NCI-H2081 (cell line): Measurements from ENCODE around the gene MYO10.
"Not testable (repeated sequence)": the region's sequence is repeated elsewhere in the genome, so short reads cannot be mapped to it uniquely, and the experiment has no call there.

Experiments
- DNase-seq, 2 experiments: peaks; one replicate each; lab custom pipeline; 2025; lab: John Stamatoyannopoulos, UW

The MYO10 gene

GRCh38 chr5:16862777-16863176 is 73.3 kb downstream of the MYO10 start:
- no peak for DNase-seq

- no peak for DNase-seq
Measured at GRCh38 chr5:16859346-16859745, 76.7 kb downstream of the MYO10 start.

GRCh38 chr5:16858151-16858550 is 77.9 kb downstream of the MYO10 start:
- DNase-seq = no peak

DNA sequence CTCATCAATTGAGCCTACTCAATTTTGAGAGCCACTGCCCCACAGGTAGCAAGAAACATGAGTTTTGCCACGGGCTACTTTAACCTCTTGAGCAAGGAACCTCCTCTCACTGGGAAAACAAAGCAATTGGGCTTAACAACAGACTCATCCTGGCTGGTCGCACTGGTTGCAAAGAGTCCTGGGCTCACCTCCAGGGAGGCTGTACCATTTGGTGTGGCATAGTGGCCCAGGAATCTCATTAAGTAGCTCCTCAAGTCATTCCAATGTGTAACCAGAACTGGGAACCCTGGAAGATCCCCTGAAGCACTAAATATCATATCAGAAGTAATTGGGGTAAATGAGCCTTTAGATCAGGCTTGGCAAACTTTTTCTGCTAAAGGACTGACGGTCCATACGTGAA is 78.5 kb downstream of the MYO10 start:
- no peak for DNase-seq

DNA sequence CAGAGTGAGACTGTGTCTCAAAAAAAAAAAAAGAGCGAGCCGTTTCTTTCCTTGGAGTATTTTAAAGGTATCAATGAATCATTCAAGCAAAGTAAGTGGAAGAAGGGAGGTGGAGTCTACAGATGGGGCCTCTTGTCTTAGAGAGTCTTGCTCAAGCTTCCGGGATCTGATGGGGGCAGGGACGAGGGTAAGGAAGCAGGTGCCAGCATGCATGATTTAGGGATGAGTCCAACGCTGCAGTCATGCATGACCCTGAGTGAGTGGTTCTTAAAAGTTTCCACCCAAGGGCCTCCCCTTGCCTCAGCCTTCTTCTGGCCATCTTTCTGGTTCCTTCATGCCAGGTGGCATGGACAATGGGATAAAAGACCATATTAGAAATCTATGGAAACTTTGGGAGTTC is 79.6 kb downstream of the MYO10 start:
- no peak for DNase-seq

- no peak for DNase-seq
Measured at GRCh38 chr5:16855898-16856297, 80.2 kb downstream of the MYO10 start.

DNA sequence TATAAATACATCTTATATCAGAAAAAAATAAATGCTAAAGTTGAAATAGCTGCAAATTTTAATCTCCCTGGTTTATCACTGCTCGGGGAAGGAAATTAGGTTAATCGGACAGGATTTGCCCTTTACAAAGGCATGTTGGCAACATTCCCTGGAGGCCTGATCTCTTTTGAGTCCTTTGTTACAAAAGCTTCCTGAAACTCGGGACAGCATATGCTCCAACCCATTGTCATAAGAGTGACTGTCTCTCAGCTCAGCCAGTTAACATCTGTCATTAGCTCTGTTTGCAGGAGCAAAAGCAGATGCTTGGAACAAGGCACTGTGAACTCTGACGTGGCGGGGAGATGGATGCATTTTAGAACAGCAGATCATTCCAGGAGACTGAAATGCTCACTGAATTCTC is 80.6 kb downstream of the MYO10 start:
- DNase-seq = peak; percentile 70 to 72

- DNase-seq = no peak
Measured at GRCh38 chr5:16854351-16854750, 81.7 kb downstream of the MYO10 start.

DNA sequence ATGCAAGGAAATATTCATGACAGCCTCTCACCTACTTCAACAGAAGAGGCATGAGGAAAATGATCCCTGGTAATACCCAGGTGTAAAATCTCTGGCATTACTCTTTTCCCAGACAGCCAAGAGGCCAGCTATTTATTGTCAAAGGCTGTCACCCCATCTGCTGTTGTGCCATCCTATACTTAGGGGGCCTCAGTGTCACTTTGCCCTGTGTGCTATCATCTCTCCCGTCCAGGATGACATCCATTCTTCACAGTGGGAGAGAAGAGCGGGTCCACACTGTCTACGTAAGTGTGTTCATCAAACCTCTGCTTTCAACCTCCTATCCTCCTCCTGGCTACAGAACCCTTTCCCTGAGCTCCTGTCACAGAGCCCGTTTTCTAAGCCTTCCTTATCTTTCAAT is 82.6 kb downstream of the MYO10 start:
- no peak for DNase-seq

GRCh38 chr5:16852251-16853005 is 83.7 kb downstream of the MYO10 start:
- no peak for DNase-seq

- no peak for DNase-seq
Measured at GRCh38 chr5:16849775-16850174, 86.3 kb downstream of the MYO10 start.

DNA sequence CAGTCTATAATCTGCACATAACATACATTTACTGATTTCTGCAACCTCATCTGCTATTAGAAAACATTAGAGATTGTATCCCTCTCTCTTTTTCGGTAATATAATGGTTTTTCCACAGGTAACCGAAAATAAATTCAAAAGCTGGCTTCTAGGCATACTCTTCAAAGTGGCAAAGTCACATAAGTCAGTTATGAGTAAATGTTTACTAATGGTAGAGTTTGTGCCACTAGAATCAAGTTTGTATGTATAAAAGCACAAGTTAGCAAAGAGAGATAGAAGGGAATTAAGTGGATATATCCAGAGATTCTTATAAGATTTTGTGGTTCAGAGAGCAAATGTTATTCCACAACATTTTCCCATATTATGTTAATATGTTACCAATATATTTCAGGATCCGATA is 86.9 kb downstream of the MYO10 start:
- DNase-seq = no peak

GRCh38 chr5:16844952-16845351 is 91.1 kb downstream of the MYO10 start:
- no peak for DNase-seq

- DNase-seq = no peak
Measured at GRCh38 chr5:16842896-16843295, 93.2 kb downstream of the MYO10 start.

DNA sequence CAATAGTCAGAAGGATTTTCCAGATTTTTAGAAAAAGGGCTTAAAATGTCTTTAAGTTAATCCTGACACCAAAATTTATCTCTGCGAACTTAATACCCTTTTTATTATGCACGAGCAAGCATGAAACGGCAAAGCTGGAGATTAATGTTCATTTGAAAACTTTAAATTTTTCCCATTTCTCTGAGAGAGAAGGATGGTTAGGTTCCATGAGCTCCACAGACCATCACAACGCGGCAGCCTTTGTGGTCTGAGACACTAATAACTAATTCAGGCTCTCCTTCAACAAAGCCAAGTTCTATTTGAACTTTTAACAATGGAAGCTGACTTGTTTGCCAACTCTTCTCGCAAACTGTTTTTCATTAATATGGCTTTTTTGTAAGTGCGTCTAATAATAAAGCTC is 94.7 kb downstream of the MYO10 start:
- DNase-seq = no peak

GRCh38 chr5:16837305-16837704 is 98.8 kb downstream of the MYO10 start:
- no peak for DNase-seq

DNA sequence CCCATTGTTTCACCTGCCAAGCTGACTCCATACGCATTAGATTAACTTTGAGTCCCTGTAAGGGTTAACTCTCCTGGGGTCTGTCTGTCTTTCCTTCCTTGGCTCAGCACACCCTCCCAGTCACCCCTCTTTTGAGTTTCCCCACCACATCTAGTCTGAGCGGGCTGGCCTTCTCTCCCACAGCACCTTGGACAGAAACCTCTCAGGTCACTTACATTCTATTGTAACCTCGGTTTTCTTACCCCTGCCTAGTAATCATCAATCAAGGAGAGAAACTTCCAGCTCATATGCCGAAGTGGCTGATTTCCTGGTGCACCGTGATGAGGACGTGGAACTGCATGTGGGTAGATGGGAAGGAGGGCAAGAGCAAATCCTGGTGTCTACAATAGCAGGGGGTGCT is 102.1 kb downstream of the MYO10 start:
- DNase-seq = no peak

DNA sequence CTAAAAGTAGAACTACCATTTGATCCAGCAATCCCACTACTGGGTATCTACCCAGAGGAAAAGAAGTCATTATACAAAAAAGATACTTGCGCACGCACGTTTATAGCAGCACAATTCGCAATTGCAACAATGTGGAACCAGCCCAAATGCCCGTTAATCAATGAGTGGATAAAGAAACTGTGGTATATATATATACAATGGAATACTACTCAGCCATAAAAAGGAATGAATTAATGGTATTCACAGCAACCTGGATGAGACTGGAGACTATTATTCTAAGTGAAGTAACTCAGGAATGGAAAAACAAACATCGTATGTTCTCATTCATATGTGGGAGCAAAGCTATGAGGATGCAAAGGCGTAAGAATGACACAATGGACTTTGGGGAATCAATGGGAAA is 104.8 kb downstream of the MYO10 start:
- not testable (repeated sequence) for DNase-seq

DNA sequence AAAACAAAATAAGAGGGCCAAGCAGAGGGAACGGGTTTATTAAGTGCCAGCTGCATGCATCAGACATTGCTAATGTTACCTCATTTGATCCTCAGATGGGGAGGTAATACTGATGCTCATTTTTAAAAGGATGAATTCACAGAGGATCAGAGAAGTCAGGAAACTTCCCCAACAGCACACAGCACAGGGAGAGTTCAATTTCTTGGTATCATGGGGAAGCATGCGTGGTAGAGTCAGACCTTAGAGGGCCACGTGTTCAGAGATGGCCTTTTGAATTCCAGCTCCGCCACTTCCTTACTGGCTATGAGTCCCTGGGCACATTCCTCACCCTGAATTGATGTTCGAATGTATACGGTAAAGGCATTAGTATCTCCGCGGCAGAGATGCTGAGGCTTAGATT is 108.3 kb downstream of the MYO10 start:
- no peak for DNase-seq

- no peak for DNase-seq
Measured at GRCh38 chr5:16826379-16827125, 109.5 kb downstream of the MYO10 start.

DNA sequence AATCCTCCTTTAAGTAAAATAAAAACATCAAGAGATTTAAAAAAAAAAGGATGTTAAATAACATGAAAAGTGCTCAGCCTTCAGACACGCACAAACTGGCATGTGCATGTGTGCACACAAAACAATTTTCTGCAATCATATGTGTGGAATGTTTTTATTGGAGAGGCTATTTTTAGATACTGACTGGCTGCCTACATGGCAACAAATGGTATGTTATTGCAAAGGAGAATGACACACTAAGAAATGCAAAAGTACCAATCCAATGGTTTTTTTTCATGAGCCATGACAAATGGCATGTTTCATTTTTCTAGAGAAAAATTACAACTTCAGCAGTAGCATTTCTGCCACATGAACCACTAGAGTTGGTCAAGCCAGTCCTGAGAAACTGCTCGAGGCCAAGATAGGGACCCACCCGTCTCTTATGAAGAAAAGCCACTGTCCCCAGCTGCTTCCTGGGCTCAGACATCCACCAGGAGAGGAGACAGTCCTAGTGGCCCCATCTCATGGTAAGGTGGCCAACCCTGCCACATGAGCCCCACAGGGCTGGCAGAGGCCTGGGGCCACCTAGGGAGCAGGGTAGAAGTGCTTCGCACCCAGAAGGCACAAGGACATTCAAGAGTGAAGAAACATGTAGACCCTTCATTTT is 116.4 kb downstream of the MYO10 start:
- no peak for DNase-seq

DNA sequence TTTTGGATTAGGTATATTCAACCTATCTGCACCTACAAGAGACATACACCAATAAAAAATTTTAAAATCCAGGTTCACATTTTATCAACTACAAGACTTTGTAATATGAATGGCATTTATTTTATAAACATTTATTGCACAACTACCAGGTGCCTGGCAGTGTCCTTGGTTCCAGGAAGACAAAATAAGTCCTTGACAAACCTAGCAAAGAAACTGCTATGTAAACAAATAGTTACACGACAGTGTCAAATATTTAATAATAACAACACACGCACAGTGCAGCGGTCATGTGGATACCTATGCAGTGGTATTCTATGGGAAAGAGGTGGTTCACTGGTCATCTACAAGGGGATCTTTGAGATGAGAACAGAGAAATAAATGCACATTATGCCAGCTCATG is 120.7 kb downstream of the MYO10 start:
- DNase-seq = no peak

GRCh38 chr5:16812911-16813310 is 123.2 kb downstream of the MYO10 start:
- DNase-seq = peak; percentile 10 to 52
